Upper lobe of left lung (tissue), 4 donors: ENCODE data around the gene SLC17A8.

Experiments used
- CTCF ChIP-seq, 6 experiments: fragments of 450-650 bp in 4 of 6; fragments of 200-600 bp in 2 of 6; sonication (generic) in 2 of 6; IDR thresholded peaks; one replicate each; pipeline ENCODE4 v1.5.1; 2016 to 2019; ENCODE audit warnings: antibody characterized with exemption in 6 of 6
- POLR2A ChIP-seq, 4 donors: fragments of 450-650 bp; IDR thresholded peaks; one replicate each; pipeline ENCODE4 v1.5.1; 2016 to 2017; ENCODE audit warnings: antibody characterized with exemption in 4 of 4, mild to moderate bottlenecking in 2 of 4

- no peak for TF ChIP-seq POLR2A (IDR thresholded peaks at IDR 0.05)
- TF ChIP-seq CTCF (IDR thresholded peaks at IDR 0.05), result no peak
Observed at GRCh38 chr12:100360450-100360849, 3.6 kb downstream of the SLC17A8 start.
